ENCODE measurements around the gene NAA60.
A peak's percentile ranks its signal among the peaks of the same experiment; 100 is the strongest.
"Not testable (repeated sequence)": the region's sequence is repeated elsewhere in the genome, so short reads cannot be mapped to it uniquely, and the experiment has no call there.

Gene NAA60

DNA sequence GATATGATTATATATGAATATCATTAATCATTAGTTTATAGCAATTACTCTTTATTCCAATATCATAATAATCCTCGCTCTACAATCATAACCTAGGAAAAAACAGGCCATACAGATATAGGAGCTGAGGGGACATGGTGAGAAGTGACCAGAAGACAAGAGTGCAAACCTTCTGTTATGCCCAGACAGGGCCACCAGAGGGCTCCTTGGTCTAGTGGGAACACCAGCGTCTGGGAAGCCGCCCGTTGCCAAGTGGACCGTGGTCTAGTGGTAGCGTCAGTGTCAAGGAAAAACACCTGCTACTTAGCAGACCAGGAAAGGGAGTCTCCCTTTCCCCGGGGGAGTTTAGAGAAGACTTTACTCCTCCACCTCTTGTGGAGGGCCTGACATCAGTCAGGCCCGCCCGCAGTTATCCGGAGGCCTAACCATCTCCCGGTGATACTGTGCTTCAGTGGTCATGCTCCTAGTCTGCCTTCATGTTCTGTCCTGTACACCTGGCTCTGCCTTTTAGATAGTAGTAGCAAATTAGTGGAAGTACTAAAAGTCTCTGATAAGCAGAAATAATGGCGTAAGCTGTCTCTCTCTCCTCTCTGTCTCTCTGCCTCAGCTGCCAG, 83.8 kb downstream of the NAA60 start:
- H3K27ac ChIP-seq, result not testable (repeated sequence)
- TF ChIP-seq, protein P1, sequence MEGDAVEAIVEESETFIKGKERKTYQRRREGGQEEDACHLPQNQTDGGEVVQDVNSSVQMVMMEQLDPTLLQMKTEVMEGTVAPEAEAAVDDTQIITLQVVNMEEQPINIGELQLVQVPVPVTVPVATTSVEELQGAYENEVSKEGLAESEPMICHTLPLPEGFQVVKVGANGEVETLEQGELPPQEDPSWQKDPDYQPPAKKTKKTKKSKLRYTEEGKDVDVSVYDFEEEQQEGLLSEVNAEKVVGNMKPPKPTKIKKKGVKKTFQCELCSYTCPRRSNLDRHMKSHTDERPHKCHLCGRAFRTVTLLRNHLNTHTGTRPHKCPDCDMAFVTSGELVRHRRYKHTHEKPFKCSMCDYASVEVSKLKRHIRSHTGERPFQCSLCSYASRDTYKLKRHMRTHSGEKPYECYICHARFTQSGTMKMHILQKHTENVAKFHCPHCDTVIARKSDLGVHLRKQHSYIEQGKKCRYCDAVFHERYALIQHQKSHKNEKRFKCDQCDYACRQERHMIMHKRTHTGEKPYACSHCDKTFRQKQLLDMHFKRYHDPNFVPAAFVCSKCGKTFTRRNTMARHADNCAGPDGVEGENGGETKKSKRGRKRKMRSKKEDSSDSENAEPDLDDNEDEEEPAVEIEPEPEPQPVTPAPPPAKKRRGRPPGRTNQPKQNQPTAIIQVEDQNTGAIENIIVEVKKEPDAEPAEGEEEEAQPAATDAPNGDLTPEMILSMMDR (IDR thresholded peaks at IDR 0.05), result peak; percentile 80

- no peak overlapping the region for H3K27ac ChIP-seq
- TF ChIP-seq ZFX (IDR thresholded peaks at IDR 0.05; ENCODE audit: borderline replicate concordance), result no peak
- TF ChIP-seq, protein P1 (IDR thresholded peaks at IDR 0.05), result no peak
These were observed 84.9 kb downstream of the NAA60 start for GRCh38 chr16:3528406-3528805.

GRCh38 chr16:3529175-3529574, 85.7 kb downstream of the NAA60 start:
- no peak for TF ChIP-seq ZFX (IDR thresholded peaks at IDR 0.05; ENCODE audit: borderline replicate concordance)
- TF ChIP-seq, protein P1 (IDR thresholded peaks at IDR 0.05), result no peak
- H3K27ac ChIP-seq, result no peak overlapping the region

DNA sequence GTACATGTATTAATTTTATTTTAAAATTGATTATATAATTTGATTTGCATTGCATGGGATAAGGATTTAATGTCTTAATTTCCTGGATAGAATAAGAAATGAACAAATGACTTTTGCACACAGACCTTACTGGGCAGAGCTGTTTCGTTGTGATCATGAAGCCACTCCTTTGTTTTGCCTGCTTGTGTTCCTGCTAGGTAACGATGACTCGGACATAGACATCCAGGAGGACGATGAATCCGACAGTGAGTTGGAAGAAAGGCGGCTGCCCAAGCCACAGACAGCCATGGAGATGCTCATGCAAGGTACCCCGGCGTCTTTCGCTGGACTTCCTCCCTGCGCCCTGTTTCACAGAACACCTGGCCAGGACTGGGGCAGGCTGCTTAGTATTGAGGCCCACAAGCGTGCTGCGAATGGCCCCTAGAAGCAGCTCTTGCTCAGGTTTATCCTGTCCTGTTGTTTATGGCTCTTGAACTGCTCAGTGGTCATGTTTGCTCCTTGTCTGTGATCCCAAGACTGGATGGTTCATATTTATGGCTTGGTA, 87.0 kb downstream of the NAA60 start:
- no peak overlapping the region for H3K27ac ChIP-seq
- TF ChIP-seq, protein P1 (IDR thresholded peaks at IDR 0.05), result no peak
- no peak for TF ChIP-seq ZFX (IDR thresholded peaks at IDR 0.05; ENCODE audit: borderline replicate concordance)

GRCh38 chr16:3532741-3533140, 89.3 kb downstream of the NAA60 start:
- H3K27ac ChIP-seq, result no peak overlapping the region
- TF ChIP-seq ZFX (IDR thresholded peaks at IDR 0.05; ENCODE audit: borderline replicate concordance), result no peak
- TF ChIP-seq, protein P1 (IDR thresholded peaks at IDR 0.05), result no peak

- TF ChIP-seq, protein P1 (IDR thresholded peaks at IDR 0.05), result no peak
- no peak for TF ChIP-seq ZFX (IDR thresholded peaks at IDR 0.05; ENCODE audit: borderline replicate concordance)
- no peak overlapping the region for H3K27ac ChIP-seq
These were observed 90.6 kb downstream of the NAA60 start for GRCh38 chr16:3534126-3534525.

GRCh38 chr16:3536271-3536731, 92.8 kb downstream of the NAA60 start:
- TF ChIP-seq, protein P1 (IDR thresholded peaks at IDR 0.05), result no peak
- TF ChIP-seq ZFX (IDR thresholded peaks at IDR 0.05; ENCODE audit: borderline replicate concordance), result no peak
- H3K27ac ChIP-seq, result no peak overlapping the region

All from 22Rv1 (cell line).